Measurements from ENCODE around the gene DPRX.

The DPRX gene, protein sequence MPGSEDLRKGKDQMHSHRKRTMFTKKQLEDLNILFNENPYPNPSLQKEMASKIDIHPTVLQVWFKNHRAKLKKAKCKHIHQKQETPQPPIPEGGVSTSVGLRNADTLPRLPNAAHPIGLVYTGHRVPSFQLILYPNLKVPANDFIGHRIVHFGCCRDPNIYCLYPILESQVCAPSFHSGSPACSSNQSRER

DNA sequence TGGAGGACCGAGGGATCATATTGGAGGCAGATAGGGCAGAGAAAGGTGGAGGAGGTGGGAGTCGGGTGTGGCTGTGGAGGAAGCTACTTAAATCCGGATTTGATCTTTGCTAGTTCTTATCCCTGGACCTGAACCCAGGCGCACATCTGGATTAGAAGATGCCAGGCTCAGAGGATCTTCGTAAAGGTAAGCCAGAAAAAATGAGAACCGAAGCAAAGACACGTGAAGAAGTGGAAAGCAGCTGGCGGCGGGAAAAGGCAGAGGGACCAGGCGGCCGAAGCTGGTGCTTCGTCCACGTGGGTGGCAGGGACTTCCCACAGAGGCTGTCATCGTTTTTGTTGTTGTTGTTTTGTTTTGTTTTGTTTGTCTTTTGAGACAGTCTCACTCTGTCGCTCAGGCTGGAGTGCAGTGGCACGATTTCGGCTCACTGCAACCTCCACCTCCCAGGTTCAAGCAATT is at the start of gene DPRX:
TSS of gene DPRX (plus strand) at position 51 of the 459 bp plus-strand sequence. CDS start at position 159, 108 bp downstream.
- DNase-seq, result no peak
- ATAC-seq, result no peak

DNA sequence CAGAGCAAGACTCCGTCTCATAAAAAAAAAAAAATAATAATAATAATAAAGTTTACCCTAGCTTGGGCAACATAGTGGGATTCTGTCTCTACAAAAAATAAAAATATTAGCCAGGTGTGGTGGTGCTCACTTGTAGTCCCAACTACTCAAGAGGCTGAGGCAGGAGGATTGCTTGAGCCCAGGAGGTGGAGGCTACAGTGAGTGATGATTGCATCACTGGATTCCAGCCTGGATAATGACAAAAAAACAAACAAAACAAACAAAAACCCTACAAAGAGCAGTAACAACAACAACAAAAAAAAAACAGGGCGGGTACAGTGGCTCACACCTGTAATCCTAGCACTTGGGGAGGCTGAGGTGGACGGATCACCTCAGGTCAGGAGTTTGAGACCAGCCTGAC is 48.6 kb upstream of the DPRX start:
- DNase-seq (no peak), ATAC-seq (no peak)

DNA sequence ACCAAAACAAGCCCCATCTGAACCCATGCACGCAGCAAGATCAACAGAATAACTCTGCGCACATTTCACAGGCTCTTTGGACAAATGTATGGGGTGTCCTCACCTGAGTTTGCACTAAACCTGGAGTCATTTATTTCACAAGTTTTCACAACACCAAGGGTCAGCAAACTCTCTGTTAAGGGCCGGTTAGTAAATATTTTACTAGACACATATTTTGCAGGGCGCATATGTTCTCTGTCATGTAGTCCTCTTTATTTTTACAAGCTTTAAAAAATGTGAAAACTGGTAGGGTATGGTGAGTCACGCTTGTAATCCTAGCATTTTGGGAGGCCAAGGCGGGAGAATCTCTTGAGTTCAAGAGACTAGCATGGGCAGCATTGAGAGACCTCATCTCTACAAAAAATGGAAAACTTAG is 45.5 kb upstream of the DPRX start:
- DNase-seq (no peak), ATAC-seq (no peak)

DNA sequence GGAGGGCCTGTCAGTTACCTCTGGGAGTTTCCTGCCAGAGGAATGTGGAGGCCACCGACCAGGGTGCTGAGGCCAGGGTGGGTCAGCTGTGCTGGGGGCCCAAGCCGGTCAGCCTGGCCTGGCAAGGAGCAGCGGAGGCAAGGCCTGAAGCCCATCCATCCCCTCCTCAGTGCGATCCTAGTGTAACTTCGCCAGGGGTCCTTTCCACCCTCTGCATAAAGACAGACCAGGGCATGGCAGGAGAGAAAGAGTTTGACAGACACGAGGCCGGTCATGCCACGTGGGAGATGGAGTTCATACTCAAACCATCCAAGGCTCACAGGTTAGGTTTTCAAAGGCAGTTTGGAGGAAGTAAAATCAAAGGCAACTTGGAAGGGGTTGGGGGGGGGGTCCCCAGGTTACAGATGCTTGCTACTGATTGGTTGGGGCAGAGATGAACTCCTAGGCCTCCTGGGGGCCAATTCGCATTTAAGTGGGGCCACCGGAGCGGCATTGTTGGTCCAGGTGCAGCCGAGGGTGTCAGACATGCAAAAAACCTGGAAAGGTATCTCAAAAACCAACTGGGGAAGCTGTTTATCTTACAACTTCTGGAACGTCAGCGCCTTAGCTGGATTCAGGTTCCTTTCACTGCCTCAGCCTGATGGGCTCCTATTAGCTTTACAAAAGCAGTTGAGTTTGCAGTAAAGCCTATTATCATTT is 36.8 kb upstream of the DPRX start:
- no peak for ATAC-seq

DNA sequence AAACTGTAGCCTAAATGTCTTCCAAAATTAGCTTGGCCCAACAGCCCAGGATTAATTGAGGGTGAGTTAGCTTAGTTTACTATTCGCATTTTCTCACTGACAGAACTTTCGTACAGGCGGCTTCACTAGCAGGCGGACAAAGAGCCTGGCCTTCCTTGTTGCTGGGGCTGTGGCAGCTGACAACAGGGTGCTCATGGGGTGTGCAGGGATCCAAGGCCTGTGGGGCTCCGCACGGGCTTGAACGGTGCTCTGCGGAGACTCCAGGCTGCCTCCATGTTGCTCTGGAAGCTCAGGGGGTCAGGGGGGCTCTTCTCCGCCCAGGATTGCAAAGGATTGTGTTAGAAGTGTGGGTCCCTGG is 36.3 kb upstream of the DPRX start:
- DNase-seq (no peak), ATAC-seq (no peak)

More for the DNA sequence above, 36.8 kb upstream of the DPRX start:
- DNase-seq, result no peak

DNA sequence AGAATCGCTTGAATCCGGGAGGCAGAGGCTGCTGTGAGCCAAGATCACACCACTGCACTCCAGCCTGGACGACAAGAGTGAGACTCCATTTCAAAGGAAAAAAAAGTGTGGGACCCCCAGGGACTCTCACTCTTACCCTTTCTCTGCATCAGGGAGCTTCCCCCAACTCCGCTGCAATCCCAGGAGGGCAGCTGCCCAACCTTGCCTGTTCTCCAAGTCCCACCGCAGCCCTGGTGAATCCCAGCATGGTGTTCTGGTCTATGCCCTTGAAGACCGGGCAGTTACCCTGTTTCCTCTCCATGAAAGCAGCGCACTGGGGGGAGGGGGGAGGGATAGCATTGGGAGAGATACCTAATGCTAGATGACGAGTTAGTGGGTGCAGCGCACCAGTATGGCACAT is 35.7 kb upstream of the DPRX start:
- ATAC-seq, result no peak
- no peak for DNase-seq

DNA sequence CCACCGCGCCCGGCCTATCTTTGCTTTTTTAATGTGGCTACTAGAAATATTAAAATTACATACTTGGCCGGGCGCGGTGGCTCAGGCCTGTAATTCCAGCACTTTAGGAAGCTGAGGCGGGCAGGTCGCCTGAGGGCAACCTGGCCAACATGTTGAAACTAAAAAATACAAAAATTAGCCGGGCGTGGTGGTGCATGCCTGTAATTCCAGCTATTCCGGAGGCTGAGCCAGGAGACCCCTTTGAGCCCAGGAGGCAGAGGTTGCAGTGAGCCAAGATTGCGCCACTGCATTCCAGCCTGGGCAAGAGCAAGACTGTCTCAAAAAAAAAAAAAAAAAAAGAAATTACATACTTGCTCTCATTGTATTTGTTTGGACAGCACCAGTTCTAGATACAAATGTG is 34.8 kb upstream of the DPRX start:
- DNase-seq, result no peak
- no peak for ATAC-seq

DNA sequence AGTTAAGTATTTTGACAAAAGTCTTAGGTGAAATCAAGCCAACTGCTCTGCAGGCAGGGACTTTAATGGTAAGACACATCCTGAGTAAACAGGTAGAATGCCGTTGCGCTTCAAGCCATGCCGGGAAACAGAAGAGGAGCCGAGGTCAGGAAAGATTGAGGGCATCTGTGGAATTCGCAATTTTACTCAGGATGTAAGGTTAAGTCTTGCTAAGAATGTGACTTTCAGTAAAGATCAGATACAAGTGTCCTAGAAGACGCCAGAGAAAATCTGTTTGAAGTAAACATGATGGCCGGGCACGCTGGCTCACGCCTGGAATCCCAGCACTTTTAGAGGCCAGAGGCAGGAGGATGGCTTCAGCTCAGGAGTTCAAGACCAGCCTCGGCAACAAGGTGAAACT is 33.4 kb upstream of the DPRX start:
- no peak for ATAC-seq
- no peak for DNase-seq

DNA sequence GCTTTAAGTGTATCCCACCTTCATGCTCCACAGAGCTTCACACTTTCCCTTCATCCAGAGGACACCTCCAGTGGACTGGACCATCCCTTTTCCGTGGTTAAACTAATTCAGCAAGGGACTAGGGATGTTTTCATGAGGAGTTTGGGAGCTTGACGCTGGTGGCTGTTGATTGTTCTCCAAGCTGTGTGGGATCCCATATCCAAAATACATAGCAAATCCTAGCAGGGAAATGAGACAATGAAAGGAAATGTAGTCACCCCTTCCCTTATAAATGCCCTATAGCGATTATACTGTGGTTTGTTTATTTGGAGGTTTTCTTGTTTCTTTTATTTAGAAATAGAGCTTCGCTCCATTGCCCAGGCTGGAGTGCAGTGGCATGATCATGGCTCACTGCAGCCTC is 31.6 kb upstream of the DPRX start:
- DNase-seq, result no peak
- no peak for ATAC-seq

DNA sequence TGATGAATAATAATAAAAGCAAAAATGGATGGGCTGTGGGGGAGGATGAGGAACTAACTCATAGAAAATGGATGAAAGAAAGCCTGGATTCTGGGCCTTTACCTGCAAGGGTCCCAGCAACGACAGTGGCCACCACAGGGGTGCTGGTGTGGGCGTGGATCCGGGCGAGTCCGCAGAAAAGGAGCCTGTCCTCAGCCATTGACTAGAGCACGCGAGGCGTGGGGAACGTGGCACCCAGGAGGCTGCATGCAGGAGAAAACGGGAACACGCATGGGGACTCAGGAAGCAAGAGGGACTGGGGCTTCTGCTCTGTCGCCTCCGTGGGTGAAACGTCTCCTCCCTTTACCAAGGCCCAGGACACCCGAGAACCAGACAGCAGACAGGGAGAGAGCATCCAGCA is 25.8 kb upstream of the DPRX start:
- DNase-seq (no peak), ATAC-seq (no peak)

DNA sequence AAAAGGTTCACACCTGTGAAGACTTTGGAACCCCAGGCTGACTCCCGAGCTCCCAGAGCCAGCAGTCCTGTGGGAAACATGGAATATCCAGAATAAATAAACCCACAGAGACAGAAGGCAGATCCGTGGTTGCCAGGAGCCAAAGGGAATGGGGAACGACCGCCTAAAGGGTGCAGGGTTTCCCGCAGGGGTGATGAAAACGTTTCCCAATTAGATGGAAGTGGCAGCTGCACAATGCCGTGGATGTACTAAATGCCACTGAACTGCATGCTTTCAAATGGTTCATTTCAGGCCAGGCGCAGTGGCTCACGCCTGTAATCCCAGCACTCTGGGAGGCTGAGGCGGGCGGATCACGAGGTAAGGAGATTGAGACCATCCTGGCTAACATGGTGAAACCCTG is 23.4 kb upstream of the DPRX start:
- no peak for ATAC-seq
- no peak for DNase-seq

DNA sequence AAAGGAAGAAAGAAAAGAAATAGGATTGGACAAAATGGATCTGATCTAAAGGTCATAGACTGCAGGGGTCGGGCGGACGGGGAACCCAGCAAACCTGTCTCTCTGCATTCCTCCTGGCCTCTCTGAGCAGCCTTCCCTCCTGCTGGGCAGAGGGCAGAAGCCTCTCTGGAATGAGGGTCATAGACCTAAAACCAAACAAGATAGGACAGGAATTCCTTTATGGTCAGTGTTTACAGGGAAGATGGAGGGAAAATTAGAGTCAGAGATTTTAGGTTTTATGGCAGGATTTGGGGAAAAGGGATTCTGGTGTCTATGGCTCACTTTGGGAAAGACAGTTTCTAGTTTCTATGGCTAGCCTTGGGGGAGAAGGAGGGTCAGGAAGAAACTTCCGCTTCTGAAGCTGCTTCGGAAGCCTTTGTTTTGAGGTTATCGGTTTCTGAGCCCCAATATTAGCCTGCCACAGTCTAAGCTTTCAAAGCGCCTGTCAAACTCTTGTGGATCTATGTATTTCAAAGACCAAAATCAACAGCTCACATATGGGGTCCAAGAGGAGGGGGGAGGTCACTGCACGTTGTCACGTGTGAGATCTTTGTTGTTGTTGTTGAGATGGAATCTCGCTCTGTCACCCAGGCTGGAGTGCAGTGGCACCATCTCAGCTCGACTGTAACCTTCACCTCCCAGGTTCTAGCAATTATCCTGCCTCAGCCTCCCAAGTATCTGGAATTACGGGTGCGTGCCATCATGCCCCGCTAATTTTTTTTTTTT is 18.9 kb upstream of the DPRX start:
- ATAC-seq (no peak), DNase-seq (no peak)

DNA sequence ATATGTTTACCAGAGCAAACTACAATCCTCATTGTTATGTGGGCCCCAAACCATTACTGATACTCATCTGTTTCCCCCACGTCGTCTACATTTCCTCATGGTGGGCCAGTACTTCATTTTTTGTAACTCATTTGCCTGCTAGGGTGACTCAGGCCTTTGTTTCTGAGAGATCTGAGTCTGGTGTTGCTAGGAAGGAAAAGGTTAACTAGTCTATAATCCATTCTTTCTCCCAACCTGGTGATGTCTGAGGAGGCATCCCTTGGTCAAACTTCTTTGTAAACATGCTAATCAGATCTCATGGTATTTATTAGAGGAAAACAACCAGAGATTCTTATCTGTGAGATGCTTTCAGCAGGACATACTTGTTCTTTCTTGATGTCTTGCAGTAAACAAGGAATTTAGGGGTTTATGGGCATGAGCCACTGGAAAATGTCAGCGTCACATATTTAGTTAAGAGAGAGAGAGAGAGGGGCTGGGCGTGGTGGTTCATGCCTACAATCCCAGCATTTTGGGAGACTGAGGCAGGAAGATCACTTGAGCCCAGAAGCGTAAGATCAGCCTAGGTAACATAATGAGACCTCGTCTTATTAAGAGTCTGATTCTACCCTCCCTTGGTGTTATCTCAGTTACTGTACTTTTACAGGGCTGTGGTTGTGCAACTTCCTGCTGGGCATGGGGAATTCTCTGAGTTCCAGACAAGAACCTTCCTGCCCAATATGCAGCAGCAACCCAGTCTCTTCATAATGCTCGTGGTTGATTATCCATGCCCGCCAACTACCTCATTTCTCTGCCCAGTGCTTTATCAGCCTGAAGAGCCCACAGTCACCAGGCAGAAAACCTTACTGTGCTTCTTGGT is 9.7 kb upstream of the DPRX start:
- ATAC-seq (no peak), DNase-seq (no peak)

DNA sequence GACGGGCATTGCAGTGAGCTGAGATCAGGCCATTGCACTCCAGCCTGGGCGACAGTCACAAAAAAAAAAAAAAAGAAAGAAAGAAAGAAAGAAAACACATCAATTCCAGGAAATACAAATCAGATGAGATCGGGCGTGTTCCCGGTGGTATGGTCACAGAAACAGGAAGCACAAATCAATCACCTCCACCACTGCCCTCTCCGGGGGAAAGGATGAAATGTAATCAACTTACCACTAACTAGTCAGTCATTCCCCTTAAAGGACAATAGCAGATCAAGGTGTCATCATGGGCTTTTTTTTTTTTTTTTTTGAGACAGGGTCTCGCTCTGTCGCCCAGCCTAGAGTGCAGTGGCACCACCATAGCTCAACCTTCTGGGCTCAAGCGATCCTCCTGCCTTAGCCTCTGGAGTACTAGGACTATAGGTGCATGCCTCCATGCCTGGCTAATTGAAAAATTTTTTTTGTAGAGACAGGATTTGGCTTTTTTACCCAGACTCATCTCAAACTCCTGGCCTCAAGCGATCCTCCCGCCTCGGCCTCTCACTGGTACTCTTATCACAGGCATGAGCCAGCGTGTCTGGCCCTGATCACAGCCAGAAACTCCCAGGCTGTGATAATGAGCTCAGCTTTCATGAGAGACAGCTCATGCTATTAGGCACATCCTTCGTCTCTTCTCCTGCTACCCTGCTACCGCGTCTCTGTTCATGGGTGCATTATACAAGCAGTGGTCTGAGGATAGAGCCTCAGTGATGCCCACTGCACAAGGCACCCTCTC is 6.8 kb upstream of the DPRX start:
- no peak for ATAC-seq

DNA sequence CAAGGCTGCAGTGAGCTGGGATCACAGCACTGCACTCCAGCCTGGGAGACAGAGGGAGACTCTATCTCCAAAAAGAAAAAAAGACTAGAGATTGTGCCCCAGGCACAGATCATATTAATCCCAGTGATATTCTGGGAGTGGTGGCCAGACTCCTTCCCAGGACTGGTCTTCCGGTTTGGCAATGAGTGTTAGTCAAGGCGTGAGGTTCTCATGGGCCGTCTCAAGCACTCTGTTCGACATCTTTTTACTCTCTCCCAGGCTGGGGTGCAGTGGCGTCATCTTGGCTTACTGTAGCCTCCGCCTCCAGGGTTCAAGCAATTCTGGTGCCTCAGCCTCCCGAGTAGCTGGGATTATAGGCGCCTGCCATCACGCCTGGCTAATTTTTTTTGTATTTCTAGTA is 5.3 kb upstream of the DPRX start:
- ATAC-seq, result no peak

More for the DNA sequence above, 6.8 kb upstream of the DPRX start:
- DNase-seq, result no peak

DNA sequence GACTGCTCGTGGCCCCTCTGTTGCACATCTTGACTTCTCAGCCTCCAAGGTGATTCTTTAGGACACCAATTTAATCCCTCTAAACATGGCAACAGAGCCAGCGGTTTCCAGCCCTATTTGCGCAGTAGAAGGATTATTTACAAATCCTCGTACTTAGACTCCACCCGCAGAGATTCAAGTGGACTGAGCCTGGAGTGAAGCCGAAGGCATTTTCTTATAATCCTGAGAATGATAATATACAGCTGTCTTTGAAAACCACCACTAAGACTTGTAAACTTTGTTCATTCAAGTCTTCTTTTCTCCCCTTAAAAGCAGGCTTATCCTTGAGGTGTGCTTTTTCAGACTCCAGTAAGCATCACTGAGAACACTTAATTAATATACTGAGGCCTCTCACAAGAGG is 4.8 kb upstream of the DPRX start:
- ATAC-seq, result no peak
- no peak for DNase-seq

More for the DNA sequence above, 5.3 kb upstream of the DPRX start:
- no peak for DNase-seq

DNA sequence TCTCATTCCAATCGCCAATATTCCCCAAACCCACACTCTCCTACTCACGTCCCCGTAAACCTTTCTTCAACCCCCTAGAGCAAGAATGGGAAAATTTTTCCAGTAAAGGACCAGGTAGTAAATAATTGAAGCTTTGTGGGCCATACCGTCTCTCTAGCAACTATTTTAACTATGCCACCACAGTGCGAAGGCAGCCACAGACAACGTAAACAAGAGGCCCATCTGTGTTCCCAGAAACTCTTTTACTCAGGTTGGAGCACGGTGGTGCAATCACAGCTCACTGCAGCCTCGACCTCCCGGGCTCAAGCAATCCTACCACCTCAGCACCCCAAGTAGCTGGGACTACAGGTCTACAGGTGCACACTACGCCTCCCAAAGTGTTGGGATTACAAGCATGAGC is 3.0 kb downstream of the DPRX start:
- DNase-seq (no peak), ATAC-seq (no peak)

DNA sequence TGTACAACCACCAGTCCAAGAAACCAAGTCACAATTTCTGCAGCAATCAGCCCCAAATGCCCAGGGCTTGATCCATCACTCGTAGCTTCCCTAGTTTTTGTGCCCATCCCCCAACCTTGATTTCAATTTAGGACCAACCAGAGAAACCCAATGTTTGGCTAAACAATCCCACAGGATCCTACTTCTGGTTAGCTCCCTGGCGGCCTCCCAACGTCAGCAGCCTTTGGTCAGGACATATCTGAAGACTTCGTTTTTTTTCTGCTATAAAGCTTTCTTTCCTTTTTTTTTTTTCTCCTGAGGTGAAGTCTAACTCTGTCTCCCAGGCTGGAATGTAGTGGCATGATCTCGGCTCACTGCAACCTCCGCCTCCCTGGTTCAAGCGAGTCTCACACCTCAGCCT is 7.7 kb downstream of the DPRX start:
- DNase-seq, result no peak

DNA sequence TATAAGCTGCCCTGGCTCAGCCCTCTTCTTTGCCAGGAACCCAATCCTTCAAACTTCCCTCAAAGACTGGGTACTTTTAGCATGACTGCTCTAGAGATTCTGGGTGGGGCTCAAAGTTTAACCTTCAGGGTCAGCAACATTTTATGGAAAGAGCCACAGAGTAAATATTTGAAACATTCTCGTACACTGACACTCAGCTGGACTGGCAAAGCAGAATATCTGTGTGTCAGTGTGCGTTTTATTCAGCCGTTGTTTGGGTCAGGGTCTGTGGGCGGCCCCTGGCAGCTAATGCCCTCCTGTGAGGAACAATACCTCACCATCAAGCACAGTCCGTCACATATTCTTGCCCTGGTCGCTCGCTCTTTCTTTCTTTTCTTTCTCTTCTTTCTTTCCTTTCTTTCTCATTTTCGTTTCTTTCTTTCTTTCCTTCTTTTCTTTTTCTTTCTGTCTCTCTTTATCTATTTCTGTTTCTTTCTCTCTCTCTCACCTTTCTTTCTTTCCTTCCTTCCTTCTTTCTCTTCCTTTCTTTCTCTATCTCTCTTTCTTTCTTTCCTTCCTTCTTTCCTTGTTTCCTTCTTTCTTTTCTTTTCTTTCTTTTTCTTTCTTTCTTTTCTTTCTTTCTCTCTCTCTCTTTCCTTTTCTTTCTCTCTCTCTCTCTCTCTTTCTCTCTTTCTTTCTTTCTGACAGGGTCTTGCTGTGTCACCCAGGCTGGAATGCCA is 10.7 kb downstream of the DPRX start:
- DNase-seq (no peak), ATAC-seq (no peak)

More for the DNA sequence above, 7.7 kb downstream of the DPRX start:
- no peak for ATAC-seq

DNA sequence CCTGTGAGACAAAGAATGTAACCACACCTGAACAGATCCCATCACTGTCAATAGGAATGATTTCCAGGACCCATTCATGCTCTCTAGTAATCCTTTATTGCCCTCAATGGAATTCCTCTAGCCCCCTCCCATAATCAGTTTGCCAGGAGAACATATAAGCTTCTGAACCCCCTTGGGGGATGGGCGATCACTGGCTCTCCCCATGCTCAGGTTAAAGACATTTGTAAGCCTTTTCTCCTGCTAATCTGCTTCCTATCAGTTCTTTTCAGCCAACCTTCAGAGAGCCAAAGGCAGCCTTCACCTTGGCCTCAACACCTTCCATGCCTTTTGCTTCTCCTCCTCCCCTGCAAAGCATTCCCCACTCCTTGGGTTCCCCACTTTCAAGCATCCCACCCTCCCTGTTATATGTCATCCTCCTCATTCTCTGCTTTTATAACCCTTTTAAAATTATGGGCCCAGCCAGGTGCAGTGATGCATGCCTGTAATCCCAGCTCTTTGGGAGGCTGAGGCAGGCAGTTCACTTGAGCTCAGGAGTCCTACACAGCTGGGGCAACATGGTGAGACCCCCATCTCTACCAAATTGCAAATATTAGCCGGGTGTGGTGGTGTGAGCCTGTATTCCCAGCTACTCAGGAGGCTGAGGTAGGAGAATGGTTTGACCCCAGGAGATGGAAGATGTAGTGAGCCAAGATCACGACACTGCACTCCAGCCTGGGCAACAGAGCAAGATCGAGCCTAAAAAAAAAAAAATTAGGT is 12.4 kb downstream of the DPRX start:
- DNase-seq (no peak), ATAC-seq (no peak)
